Spleen (tissue), 11 donors: ENCODE measurements around the gene NUDT3. TPM values are rescaled to one million over a fixed set of nuclear protein-coding genes. Genes with fewer than 3 reads are reported as not detected.

ENCODE experiments used
- DNase-seq: peaks from one replicate; pipeline ENCODE4 v3.0.0-alpha.2; 2020
- H3K27ac ChIP-seq, 8 donors: fragments of 200-600 bp; sonication (generic) in 7 of 8; 1 replicate in 4 of 8; 2 replicates in 4 of 8; pipeline versions ENCODE4 v1.5.0 to v1.8.0; 2016 to 2021; ENCODE audit warnings: inconsistent platforms in 4 of 8, mild to moderate bottlenecking in 4 of 8, moderate library complexity in 1 of 8
- H3K27me3 ChIP-seq, 7 donors: fragments of 200-600 bp; sonication (generic) in 6 of 7; replicated peaks in 1 of 7; 1 replicate in 4 of 7; 2 replicates in 3 of 7; pipeline versions ENCODE4 v1.5.0 to v1.8.0; 2016 to 2021; ENCODE audit warnings: inconsistent platforms in 3 of 7, mild to moderate bottlenecking in 1 of 7
- H3K36me3 ChIP-seq, 6 donors: fragments of 200-600 bp; sonication (generic) in 5 of 6; 1 replicate in 4 of 6; 2 replicates in 2 of 6; pipeline versions ENCODE4 v1.5.0 to v1.8.0; 2016 to 2021; ENCODE audit warnings: inconsistent platforms in 2 of 6
- H3K4me1 ChIP-seq, 6 donors: fragments of 200-600 bp; sonication (generic) in 5 of 6; 1 replicate in 3 of 6; 2 replicates in 3 of 6; pipeline versions ENCODE4 v1.5.0 to v1.8.0; 2016 to 2021; ENCODE audit warnings: inconsistent platforms in 3 of 6
- H3K4me3 ChIP-seq, 8 donors: fragments of 200-600 bp; sonication (generic) in 7 of 8; 1 replicate in 4 of 8; 2 replicates in 4 of 8; pipeline versions ENCODE4 v1.5.0 to v1.8.0; 2016 to 2021; ENCODE audit warnings: inconsistent platforms in 4 of 8, mild to moderate bottlenecking in 4 of 8, moderate library complexity in 2 of 8
- H3K9me3 ChIP-seq, 8 donors: fragments of 200-600 bp; sonication (generic) in 7 of 8; 1 replicate in 4 of 8; 2 replicates in 4 of 8; pipeline versions ENCODE4 v1.5.0 to v1.8.0; 2016 to 2021; ENCODE audit warnings: inconsistent platforms in 4 of 8
- POLR2A ChIP-seq, 3 donors: fragments of 450-650 bp; IDR thresholded peaks; one replicate each; pipeline ENCODE4 v1.5.1; 2017; ENCODE audit warnings: antibody characterized with exemption in 3 of 3, mild to moderate bottlenecking in 1 of 3
- POLR2AphosphoS5 ChIP-seq, 3 donors: sonication (generic); formaldehyde crosslinking; IDR thresholded peaks; one replicate each; pipeline ENCODE4 v1.5.1; 2017; ENCODE audit warnings: antibody characterized with exemption in 3 of 3
- WGBS, 5 donors: extraction: QIAGEN DNeasy Blood & Tissue Kit in 3 of 5; methylation state at CpG; one replicate each; pipeline versions ENCODE4 v1.1.5 to v1.1.7; 2013 to 2018; 5-methylcytosine and 5-hydroxymethylcytosine counted together
- intact Hi-C: fragments of 100-400 bp; cut with DNase I; formaldehyde crosslinking; loops from one replicate; pipeline ENCODE4 v1.15.0; 2023; ENCODE audit warnings: low total_unique reads
- polyA plus RNA-seq, 3 donors: library from polyadenylated mRNA; stranded (reverse); fragments of 200-250 nt; gene quantifications; one replicate each; pipeline ENCODE4 v1.2.1, GENCODE V29; 2013
- total RNA-seq, 7 donors: library from RNA; depleted of rRNA in 3 of 7; stranded (reverse); fragments of >200 nt in 3 of 7; fragmentation: NEBNext Ultra II Directional in 4 of 7; extraction: Animal tissue kit (Norgen Biotek cat#: 25700) in 4 of 7; gene quantifications; one replicate each; pipeline versions ENCODE4 v1.1.0 to v1.2.1, GENCODE V29; 2016 to 2021
- TF ChIP-seq, protein P1 (sequence below), 11 experiments: fragments of 200-600 bp in 7 of 11; fragments of 450-650 bp in 4 of 11; sonication (generic) in 4 of 11; IDR thresholded peaks in 8 of 11; conservative IDR thresholded peaks in 3 of 11; 1 replicate in 7 of 11; 2 replicates in 4 of 11; pipeline versions ENCODE4 v1.4.0 to v1.8.0; 2016 to 2021; ENCODE audit warnings: antibody characterized with exemption in 11 of 11, inconsistent platforms in 4 of 11, mild to moderate bottlenecking in 1 of 11
- donor health status: healthy with polysubstance abuse.
- donor health status: DM: no; HTN: no; CAD: no; lungs with moderate emphysema.
- donor health status: DM: no; HTN: no; CAD: no.
- donor health status: Bipolar disorder and iron deficiency.
- donor health status: healthy.
- donor health status: DM: no; HTN: no; CAD: no.
- donor health status: DM: yes; HTN: yes; CAD: no.

Gene NUDT3
- total and polyA plus RNA-seq, 10 donors = 9.2 to 54.2 (median 37.8) TPM

DNA sequence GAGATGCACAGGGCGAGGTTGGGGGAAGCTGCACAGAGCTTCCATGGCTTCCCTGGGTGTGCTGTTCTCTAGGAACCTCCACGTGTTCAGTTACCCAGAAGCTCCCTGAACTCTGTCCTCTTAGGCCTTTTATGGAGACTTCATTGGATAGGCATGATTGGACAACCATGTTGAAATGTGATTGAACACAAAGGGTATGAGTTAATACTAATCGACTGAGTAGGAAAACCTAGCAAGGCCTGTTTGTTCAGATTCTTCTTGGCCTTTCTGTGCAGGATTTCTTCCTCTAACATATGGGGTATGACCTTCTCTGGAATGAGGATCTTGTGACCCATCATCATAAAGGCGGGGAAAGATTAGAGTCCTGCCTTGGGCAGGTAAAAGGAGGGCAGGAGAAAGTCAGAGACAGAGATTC, 73.0 kb downstream of the NUDT3 start:
- TF ChIP-seq POLR2A (IDR thresholded peaks at IDR 0.05) = no peak
- TF ChIP-seq, protein P1, sequence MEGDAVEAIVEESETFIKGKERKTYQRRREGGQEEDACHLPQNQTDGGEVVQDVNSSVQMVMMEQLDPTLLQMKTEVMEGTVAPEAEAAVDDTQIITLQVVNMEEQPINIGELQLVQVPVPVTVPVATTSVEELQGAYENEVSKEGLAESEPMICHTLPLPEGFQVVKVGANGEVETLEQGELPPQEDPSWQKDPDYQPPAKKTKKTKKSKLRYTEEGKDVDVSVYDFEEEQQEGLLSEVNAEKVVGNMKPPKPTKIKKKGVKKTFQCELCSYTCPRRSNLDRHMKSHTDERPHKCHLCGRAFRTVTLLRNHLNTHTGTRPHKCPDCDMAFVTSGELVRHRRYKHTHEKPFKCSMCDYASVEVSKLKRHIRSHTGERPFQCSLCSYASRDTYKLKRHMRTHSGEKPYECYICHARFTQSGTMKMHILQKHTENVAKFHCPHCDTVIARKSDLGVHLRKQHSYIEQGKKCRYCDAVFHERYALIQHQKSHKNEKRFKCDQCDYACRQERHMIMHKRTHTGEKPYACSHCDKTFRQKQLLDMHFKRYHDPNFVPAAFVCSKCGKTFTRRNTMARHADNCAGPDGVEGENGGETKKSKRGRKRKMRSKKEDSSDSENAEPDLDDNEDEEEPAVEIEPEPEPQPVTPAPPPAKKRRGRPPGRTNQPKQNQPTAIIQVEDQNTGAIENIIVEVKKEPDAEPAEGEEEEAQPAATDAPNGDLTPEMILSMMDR (IDR thresholded peaks at IDR 0.05 in 8 of 11, conservative IDR thresholded peaks at IDR 0.05 in 3 of 11) = no peak
- TF ChIP-seq POLR2AphosphoS5 (IDR thresholded peaks at IDR 0.05) = no peak
- Histone ChIP-seq H3K4me3 (no peak overlapping the region), H3K9me3 (no peaks in the 10 kb centered on the region), H3K4me1 (peaks cover 26 to 64% (median 46%) of the 10 kb centered on the region in 6 donors), H3K36me3 (peaks cover 0 to 11% (median 0%) of the 10 kb centered on the region in 6 donors), H3K27me3 (no peaks in the 10 kb centered on the region), H3K27ac (peak overlapping the region in 5 of 8 donors; percentile 44 to 80 (median 74))
- DNase-seq = no peak
- intact Hi-C loops = no loop called here
- 85 to 94% (median 90%) methylated on average over 4 of the region's 4 CpGs for WGBS, 5 donors

DNA sequence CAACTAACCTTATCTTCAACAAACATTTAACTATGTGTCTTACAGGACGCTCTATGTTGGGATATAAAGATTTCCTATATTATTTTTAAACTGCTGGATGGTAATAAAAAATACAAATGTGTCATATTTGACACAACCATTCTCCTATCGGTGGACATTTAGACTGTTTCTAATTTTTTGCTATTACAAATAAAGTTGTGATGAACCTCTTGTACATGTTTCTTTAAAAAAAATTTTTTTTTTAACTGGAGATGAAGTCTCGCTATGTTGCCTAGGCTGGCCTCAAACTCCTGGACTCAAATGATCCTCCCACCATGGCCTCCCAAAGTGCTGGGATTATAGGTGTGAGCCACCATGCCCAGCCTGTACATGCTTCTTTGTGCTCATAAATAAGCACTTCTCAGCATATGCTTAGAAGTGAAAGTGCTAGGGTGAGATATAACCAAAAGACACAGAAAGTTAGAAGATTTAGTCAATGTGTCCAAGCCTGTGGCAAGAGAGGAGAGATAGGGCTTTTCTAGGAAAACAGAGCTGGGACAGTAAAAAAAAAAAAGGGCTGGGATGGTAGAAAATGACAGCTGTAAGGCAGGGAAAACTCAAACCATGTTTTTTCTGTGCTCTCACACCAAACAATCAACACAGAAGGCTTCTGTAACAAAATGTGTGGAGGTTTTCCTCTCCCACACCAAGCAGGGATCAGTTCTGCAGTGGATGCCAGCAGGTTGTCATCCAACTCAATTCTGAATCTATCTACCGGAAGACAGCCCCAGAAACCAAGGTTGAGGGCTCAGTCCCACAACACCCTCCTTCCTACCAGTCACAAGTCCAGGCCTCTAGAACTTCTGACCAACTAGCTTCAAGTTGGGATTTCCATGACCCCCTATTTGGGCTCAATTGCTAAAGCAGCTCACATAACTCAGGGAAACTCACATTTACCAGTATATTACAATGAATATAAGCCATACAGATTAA, 73.7 kb downstream of the NUDT3 start:
- Histone ChIP-seq H3K27me3 (no peaks in the 10 kb centered on the region), H3K9me3 (no peaks in the 10 kb centered on the region), H3K4me3 (no peak overlapping the region), H3K4me1 (peaks cover 26 to 67% (median 49%) of the 10 kb centered on the region in 6 donors), H3K36me3 (peaks cover 0 to 11% (median 0%) of the 10 kb centered on the region in 6 donors), H3K27ac (peak overlapping the region; percentile 6 to 80 (median 64))
- intact Hi-C loops = no loop called here
- no peak for DNase-seq
- 82 to 89% (median 88%) methylated on average over 4 of the region's 4 CpGs for WGBS, 5 donors
- TF ChIP-seq, protein P1 (IDR thresholded peaks at IDR 0.05 in 8 of 11, conservative IDR thresholded peaks at IDR 0.05 in 3 of 11) = no peak
- TF ChIP-seq POLR2AphosphoS5 (IDR thresholded peaks at IDR 0.05) (no peak), POLR2A (IDR thresholded peaks at IDR 0.05) (no peak)

- Histone ChIP-seq H3K4me1 (peaks cover 26 to 74% (median 49%) of the 10 kb centered on the region in 6 donors), H3K4me3 (no peak overlapping the region), H3K27ac (peak overlapping the region; percentile 6 to 80 (median 61)), H3K36me3 (peaks cover 0 to 6% (median 0%) of the 10 kb centered on the region in 6 donors), H3K9me3 (no peaks in the 10 kb centered on the region), H3K27me3 (no peaks in the 10 kb centered on the region)
- DNase-seq = no peak
- no peak for TF ChIP-seq POLR2AphosphoS5 (IDR thresholded peaks at IDR 0.05)
- TF ChIP-seq, protein P1 (IDR thresholded peaks at IDR 0.05 in 8 of 11, conservative IDR thresholded peaks at IDR 0.05 in 3 of 11) = no peak
- no peak for TF ChIP-seq POLR2A (IDR thresholded peaks at IDR 0.05)
- intact Hi-C loops = no loop called here
- WGBS, 5 donors = 45 to 59% (median 54%) methylated on average over 3 of the region's 3 CpGs
These were observed 74.5 kb downstream of the NUDT3 start for GRCh38 chr6:34317882-34318498.

DNA sequence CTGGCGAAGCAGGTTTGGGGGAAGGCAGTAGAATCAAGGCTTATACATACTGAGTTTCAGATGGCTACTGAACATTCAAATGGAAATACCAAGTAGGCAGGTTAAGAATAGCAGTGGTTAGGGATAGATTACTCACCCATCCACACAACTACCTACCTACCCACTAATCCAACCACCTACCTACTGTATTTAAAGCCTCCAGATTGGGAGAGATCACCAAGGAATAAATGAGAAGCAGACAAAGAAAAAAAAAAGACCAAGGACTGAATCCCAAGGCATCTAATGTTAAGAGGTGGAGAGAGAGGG, 75.3 kb downstream of the NUDT3 start:
- intact Hi-C loops = no loop called here
- Histone ChIP-seq H3K36me3 (peaks cover 0 to 7% (median 0%) of the 10 kb centered on the region in 6 donors), H3K4me3 (no peak overlapping the region), H3K27me3 (no peaks in the 10 kb centered on the region), H3K4me1 (peaks cover 26 to 81% (median 49%) of the 10 kb centered on the region in 6 donors), H3K9me3 (no peaks in the 10 kb centered on the region), H3K27ac (peak overlapping the region in 6 of 8 donors; percentile 16 to 80 (median 74))
- 85 to 100% (median 91%) methylated on average over 1 of the region's 1 CpG for WGBS, 5 donors
- TF ChIP-seq POLR2A (IDR thresholded peaks at IDR 0.05) (no peak), POLR2AphosphoS5 (IDR thresholded peaks at IDR 0.05) (no peak)
- TF ChIP-seq, protein P1 (IDR thresholded peaks at IDR 0.05 in 8 of 11, conservative IDR thresholded peaks at IDR 0.05 in 3 of 11) = no peak
- no peak for DNase-seq
